Esophagus muscularis mucosa (tissue), 3 donors: ENCODE results near the gene SPNS3.

Experiments used
- CTCF ChIP-seq, 3 experiments: fragments of 200-600 bp in 2 of 3; fragments of 450-650 bp in 1 of 3; sonication (generic) in 2 of 3; IDR thresholded peaks; one replicate each; pipeline ENCODE4 v1.5.1; 2017 to 2019; ENCODE audit warnings: antibody characterized with exemption in 3 of 3, mild to moderate bottlenecking in 2 of 3, moderate library complexity in 1 of 3
- EP300 ChIP-seq: sonication (generic); formaldehyde crosslinking; IDR thresholded peaks from one replicate; pipeline ENCODE4 v1.6.1; 2017; ENCODE audit warnings: antibody characterized with exemption

GRCh38 chr17:4498461-4499397, 65.0 kb downstream of the SPNS3 start, which contains the start of gene SPNS2:
- no peak for TF ChIP-seq CTCF (IDR thresholded peaks at IDR 0.05)
- TF ChIP-seq EP300, result no peak
